ENCODE data around the gene STRA8.

- no peak for TF ChIP-seq EZH2 (IDR thresholded peaks at IDR 0.05; ENCODE audit: low read length)
- no peak for TF ChIP-seq CTCF (optimal IDR thresholded peaks at IDR 0.05 in 1 of 3, IDR thresholded peaks at IDR 0.05 in 1 of 3, conservative IDR thresholded peaks at IDR 0.05 in 1 of 3; ENCODE audit: extremely low read depth in 1 of 3, insufficient read depth in 2 of 3, low read length in 3 of 3)
Measured at GRCh38 chr7:135213831-135214230, 19.8 kb upstream of the STRA8 start.
